ENCODE data around the gene CCND3.

- TF ChIP-seq BHLHE40 (IDR thresholded peaks at IDR 0.05; ENCODE audit: low read length): no peak
- no peak for TF ChIP-seq ZNF598 (CRISPR knock-in tag; IDR thresholded peaks at IDR 0.05; ENCODE audit: borderline replicate concordance)
- TF ChIP-seq GABPB1 (CRISPR knock-in tag; IDR thresholded peaks at IDR 0.05): no peak
- TF ChIP-seq ZBTB37 (CRISPR knock-in tag; IDR thresholded peaks at IDR 0.05): no peak
These were observed 9.8 kb downstream of the CCND3 start for GRCh38 chr6:41931792-41932191.
